ENCODE data around the gene KPTN. TPM values are rescaled to one million over a fixed set of nuclear protein-coding genes. Genes with fewer than 3 reads are reported as not detected.

The KPTN gene
- total and polyA plus RNA-seq, 2 donors (not counting 1 experiment from before 2014, with no cell fraction given) = 8.1 to 11.4 TPM

DNA sequence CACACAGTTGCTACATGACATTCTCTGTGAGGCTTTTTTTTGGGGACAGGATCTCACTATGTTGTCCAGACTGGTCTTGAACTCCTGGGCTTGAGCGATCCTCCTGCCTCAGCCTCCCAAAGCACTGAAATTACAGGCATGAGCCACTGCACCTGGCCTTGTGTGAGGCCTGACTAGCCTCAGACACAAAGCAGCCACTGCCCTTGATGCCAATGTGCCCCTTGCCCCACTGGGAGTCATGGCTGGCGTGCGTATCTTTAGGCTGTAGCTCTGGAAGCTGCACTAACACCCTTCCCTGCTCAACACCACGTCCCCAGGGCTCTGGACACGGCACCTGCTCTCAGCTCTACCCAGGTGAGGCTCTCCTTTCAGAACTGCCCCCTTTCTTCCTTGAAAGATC lies 14.5 kb upstream of the KPTN start:
- Mint-ChIP-seq H3K4me3 (no peak overlapping the region), H3K27ac (no peak overlapping the region), H3K27me3 (no peaks in the 10 kb centered on the region), H3K4me1 (no peaks in the 10 kb centered on the region), H3K9me3 (ENCODE audit: insufficient read depth) (no peaks in the 10 kb centered on the region)
- 99% methylated on average over 5 of the region's 5 CpGs for WGBS (ENCODE audit: insufficient coverage)
- peaks cover 5% of the 10 kb centered on the region for H3K79me2 ChIP-seq (ENCODE audit: control insufficient read depth, insufficient read depth, low read length)
- no peak overlapping the region for H3K4me3 ChIP-seq (ENCODE audit: control extremely low read depth in 1 of 5, extremely low read depth in 1 of 5, insufficient read depth in 1 of 5, low read depth in 2 of 5, low read length in 4 of 5)
- no peak for TF ChIP-seq EZH2 (IDR thresholded peaks at IDR 0.05; ENCODE audit: borderline replicate concordance, insufficient read depth, low read depth, low read length, poor library complexity, severe bottlenecking)
- TF ChIP-seq, protein P1, sequence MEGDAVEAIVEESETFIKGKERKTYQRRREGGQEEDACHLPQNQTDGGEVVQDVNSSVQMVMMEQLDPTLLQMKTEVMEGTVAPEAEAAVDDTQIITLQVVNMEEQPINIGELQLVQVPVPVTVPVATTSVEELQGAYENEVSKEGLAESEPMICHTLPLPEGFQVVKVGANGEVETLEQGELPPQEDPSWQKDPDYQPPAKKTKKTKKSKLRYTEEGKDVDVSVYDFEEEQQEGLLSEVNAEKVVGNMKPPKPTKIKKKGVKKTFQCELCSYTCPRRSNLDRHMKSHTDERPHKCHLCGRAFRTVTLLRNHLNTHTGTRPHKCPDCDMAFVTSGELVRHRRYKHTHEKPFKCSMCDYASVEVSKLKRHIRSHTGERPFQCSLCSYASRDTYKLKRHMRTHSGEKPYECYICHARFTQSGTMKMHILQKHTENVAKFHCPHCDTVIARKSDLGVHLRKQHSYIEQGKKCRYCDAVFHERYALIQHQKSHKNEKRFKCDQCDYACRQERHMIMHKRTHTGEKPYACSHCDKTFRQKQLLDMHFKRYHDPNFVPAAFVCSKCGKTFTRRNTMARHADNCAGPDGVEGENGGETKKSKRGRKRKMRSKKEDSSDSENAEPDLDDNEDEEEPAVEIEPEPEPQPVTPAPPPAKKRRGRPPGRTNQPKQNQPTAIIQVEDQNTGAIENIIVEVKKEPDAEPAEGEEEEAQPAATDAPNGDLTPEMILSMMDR (IDR thresholded peaks at IDR 0.05) = no peak
- peaks cover 56% of the 10 kb centered on the region for H4K20me1 ChIP-seq (ENCODE audit: control insufficient read depth, insufficient read depth, low read length, poor library complexity, severe bottlenecking)
- DNase-seq (no peak), ATAC-seq (ENCODE audit: low read depth) (no peak)
- intact Hi-C loops (cut with micrococcal nuclease) = no loop called here
- ChIA-PET CTCF (no interaction called here), POLR2A (no interaction called here)
- H3K9me3 ChIP-seq (ENCODE audit: control extremely low read depth in 1 of 3, control insufficient read depth in 2 of 3, insufficient read depth in 1 of 3, low read length in 2 of 3) = no peaks in the 10 kb centered on the region
- no peak overlapping the region for H3K4me2 ChIP-seq (replicated peaks; ENCODE audit: low read depth, low read length, poor library complexity, severe bottlenecking)
- no peak overlapping the region for H3K9ac ChIP-seq (ENCODE audit: low read length)
- no peaks in the 10 kb centered on the region for H3K4me1 ChIP-seq (ENCODE audit: control insufficient read depth in 2 of 2, insufficient read depth in 2 of 2, low read length in 2 of 2)
- H3K27ac ChIP-seq (ENCODE audit: low read length in 2 of 2) = no peak overlapping the region
- H2AFZ ChIP-seq (ENCODE audit: insufficient read depth, low read depth, low read length, poor library complexity, severe bottlenecking) = no peak overlapping the region
- H3K27me3 ChIP-seq (replicated peaks in 1 of 4; ENCODE audit: control extremely low read depth in 1 of 4, control insufficient read depth in 3 of 4, insufficient read depth in 4 of 4, low read length in 3 of 4) = no peaks in the 10 kb centered on the region
- H3K36me3 ChIP-seq (replicated peaks in 1 of 2; ENCODE audit: control extremely low read depth in 1 of 2, control insufficient read depth in 1 of 2, extremely low read depth in 1 of 2, insufficient read depth in 2 of 2, low read length in 1 of 2) = peaks cover 0 to 65% of the 10 kb centered on the region in 2 experiments

DNA sequence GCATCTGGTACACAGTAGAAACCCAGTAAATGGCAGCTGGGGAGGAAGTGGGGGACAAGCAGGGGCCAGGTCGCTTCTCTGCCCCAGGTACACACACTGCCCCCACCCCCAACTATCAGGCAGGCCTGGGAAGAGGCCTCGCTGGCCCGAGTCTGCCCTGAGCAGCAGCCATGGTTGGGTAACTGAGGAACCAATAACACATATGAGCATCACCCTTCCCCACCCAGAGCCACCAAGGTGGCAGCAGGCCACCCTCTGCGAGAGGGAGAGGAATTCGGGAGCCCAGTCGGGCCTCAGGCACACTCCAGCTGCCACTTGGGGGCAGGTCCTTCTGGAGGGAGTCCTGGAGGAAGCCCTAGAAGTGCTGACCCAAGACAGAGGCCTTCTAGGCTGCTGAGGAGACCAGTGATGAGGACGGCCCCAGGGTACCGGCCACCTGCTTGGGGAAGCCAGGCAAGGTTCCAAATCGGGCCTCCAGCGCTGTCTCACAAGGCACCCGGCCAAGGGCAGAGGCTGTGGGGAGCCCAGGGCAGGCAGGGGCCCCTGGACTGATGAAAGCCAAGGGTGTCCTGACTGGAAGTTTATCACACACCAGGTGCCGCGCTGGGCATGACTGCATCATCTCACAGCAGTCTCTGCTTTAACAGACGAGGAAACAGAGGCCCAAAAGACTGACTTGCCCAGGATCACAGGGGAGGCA lies 14.0 kb upstream of the KPTN start:
- 95% methylated on average over 11 of the region's 14 CpGs for WGBS (ENCODE audit: insufficient coverage)
- Mint-ChIP-seq H3K27ac (no peak overlapping the region), H3K4me1 (no peaks in the 10 kb centered on the region), H3K27me3 (no peaks in the 10 kb centered on the region), H3K4me3 (no peak overlapping the region), H3K9me3 (ENCODE audit: insufficient read depth) (no peaks in the 10 kb centered on the region)
- TF ChIP-seq, protein P1 (IDR thresholded peaks at IDR 0.05) = no peak
- TF ChIP-seq EZH2 (IDR thresholded peaks at IDR 0.05; ENCODE audit: borderline replicate concordance, insufficient read depth, low read depth, low read length, poor library complexity, severe bottlenecking) = no peak
- DNase-seq (no peak), ATAC-seq (ENCODE audit: low read depth) (no peak)
- CTCF ChIA-PET = no interaction called here
- POLR2A ChIA-PET = no interaction called here
- no peaks in the 10 kb centered on the region for H3K9me3 ChIP-seq (ENCODE audit: control extremely low read depth in 1 of 3, control insufficient read depth in 2 of 3, insufficient read depth in 1 of 3, low read length in 2 of 3)
- no peak overlapping the region for H3K4me2 ChIP-seq (replicated peaks; ENCODE audit: low read depth, low read length, poor library complexity, severe bottlenecking)
- H3K27ac ChIP-seq (ENCODE audit: low read length in 2 of 2) = no peak overlapping the region
- no peaks in the 10 kb centered on the region for H3K4me1 ChIP-seq (ENCODE audit: control insufficient read depth in 2 of 2, insufficient read depth in 2 of 2, low read length in 2 of 2)
- H3K27me3 ChIP-seq (replicated peaks in 1 of 4; ENCODE audit: control extremely low read depth in 1 of 4, control insufficient read depth in 3 of 4, insufficient read depth in 4 of 4, low read length in 3 of 4) = no peaks in the 10 kb centered on the region
- no peak overlapping the region for H3K4me3 ChIP-seq (ENCODE audit: control extremely low read depth in 1 of 5, extremely low read depth in 1 of 5, insufficient read depth in 1 of 5, low read depth in 2 of 5, low read length in 4 of 5)
- H3K36me3 ChIP-seq (replicated peaks in 1 of 2; ENCODE audit: control extremely low read depth in 1 of 2, control insufficient read depth in 1 of 2, extremely low read depth in 1 of 2, insufficient read depth in 2 of 2, low read length in 1 of 2) = peaks cover 0 to 60% of the 10 kb centered on the region in 2 experiments
- H4K20me1 ChIP-seq (ENCODE audit: control insufficient read depth, insufficient read depth, low read length, poor library complexity, severe bottlenecking) = peaks cover 50% of the 10 kb centered on the region
- no peak overlapping the region for H2AFZ ChIP-seq (ENCODE audit: insufficient read depth, low read depth, low read length, poor library complexity, severe bottlenecking)
- intact Hi-C loops (cut with micrococcal nuclease) = no loop called here
- peaks cover 5% of the 10 kb centered on the region for H3K79me2 ChIP-seq (ENCODE audit: control insufficient read depth, insufficient read depth, low read length)
- no peak overlapping the region for H3K9ac ChIP-seq (ENCODE audit: low read length)
